Limb (tissue), 2 donors: Measurements from ENCODE around the gene TTC9C.
"Not testable (repeated sequence)": the region's sequence is repeated elsewhere in the genome, so short reads cannot be mapped to it uniquely, and the experiment has no call there.

Experiments
- DNase-seq, 2 donors: peaks; one replicate each; pipeline ENCODE4 v3.0.0-alpha.2; 2016; ENCODE audit errors: extremely low spot score in 2 of 2

Gene TTC9C

DNA sequence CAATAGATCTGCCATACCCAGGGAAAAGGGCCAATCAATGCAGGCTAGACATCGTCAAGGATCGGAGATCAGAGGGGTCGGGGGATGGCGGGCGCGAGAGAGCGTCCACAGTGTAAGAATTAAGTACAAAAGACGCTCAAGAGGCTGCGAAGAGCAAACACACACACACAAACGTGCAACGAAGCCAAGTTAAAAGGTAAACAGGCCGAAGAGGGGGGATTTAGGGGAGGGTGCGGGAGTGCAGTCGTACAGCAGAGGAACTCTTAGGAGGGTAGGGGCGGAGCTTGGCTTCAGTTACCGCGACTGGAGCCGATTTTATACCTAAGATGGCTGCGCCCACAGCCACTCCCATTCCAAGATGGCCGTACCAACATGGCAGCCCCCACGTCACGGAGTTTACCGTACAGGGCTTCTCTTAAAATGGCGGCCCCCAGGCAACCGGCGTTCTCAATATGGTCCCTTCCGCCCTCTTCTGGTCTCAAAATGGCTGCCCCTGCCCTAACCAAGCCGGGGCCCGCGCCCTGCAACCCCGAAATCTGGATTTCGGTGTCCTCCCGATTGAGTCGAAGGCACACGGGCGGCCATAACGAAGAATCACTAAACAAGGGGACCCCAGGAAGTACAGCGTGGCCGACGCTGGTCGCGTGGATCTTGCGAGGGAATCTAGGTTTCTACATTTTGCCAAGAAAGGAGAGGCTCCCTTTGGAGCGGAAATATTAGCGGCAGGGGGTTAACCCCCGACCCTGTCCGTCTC, 18.9 kb upstream of the TTC9C start:
- peak; percentile 96 to 99 for DNase-seq

DNA sequence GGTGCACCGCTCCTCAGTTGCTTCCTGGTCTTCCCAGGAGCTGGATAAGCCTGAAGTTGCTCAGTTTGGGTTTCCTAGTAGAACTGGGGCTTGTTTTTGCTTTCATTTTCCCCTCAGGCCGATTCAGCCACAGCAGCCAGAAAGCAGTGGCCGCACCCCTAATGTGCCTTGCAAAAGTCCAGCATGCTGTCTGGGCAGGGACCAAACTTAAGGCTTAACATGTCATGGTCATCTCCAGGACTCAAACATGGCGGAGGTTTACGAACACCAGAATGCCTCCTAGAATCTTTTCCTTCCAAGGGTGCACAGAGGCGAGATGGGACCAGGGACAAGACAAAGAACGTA, 18.3 kb upstream of the TTC9C start:
- DNase-seq: no peak

- no peak for DNase-seq
These were observed 15.9 kb upstream of the TTC9C start for GRCh38 chr11:62712276-62712812.

DNA sequence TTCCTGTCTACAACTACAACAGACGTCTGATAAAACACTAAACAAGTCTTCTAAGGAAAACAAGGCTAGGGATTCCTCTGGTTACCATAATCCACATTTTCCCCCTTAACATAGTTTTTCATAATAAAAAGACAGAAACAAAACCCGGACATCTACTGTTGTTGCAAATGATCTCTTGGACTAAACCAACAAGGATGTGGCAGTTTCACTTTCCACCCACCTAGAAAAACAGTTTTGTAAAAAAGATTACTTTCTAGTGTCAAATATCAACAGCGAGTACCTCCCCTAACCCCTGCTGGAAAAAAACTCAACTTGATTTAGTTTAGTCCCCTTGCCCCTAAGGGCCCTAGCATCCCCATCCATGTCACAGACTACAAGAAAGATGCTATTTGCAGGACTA, 15.4 kb upstream of the TTC9C start:
- DNase-seq: no peak

GRCh38 chr11:62713343-62713742, 14.9 kb upstream of the TTC9C start:
- DNase-seq: no peak

DNA sequence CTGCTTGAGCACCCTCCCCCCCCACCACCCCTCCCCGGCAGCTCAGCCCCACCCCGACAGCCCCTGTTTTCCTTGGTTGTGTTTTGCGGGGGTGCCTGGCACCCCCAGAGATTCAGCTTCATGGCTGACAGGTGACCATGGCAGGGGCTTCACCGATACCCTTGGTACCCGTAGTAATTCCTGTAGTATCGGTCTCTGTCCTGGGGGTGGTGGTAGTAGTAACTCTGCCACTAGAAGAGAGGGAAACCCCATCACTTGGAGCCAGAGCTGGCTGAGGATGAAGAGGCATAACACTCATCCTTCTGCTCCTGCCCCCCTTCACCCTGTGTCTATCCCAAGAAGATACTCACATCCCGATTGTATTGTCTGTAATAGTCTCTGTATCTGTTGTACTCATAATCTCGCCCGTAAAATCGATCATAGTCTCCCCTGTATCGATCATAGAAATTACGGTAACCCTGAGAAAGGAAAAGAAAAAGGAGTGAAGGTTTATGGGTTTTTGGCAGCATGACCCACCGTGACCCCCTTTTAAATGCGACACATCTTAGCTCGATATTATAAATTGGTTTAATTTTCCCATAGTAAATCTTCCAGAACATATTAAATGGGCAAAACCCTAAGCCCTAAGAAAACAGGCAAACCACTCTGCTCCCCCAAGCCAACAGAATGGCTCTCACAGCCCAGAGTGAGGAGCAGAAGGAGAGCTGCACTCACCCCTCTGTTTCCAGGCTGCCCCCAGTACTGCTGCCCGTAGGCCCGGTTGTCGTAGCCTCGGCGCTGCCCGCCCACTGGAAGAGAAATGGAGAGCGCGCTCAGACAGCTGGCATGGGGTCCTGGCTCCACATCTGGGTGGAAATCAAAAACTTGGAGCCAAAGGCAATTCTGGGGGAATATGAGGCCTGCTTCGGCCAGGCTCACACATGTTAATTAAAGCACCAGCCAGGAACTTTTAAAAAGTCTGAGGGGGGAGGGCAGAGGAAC, 12.8 kb upstream of the TTC9C start:
- DNase-seq: no peak

GRCh38 chr11:62716206-62716605, 12.1 kb upstream of the TTC9C start:
- no peak for DNase-seq

DNA sequence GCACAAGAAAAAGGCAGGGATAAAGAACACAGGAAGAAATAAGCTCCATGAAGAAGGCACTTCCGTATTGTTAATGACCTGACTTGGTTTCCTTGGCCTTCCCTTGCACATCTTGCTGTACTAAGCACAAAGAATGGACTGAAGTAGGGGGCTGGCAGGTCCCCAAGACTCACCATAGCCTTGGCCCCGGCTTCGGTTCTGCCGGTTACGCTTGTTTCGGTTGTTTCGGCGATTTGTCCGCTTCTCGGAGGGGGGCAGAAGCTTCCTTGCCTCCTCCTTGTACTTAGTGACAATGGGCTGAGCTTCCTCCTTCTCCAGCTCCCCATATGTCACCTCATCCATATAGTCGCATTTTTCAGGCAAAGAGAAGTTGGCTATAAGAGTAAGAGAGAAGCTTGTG, 11.5 kb upstream of the TTC9C start:
- DNase-seq: no peak

DNA sequence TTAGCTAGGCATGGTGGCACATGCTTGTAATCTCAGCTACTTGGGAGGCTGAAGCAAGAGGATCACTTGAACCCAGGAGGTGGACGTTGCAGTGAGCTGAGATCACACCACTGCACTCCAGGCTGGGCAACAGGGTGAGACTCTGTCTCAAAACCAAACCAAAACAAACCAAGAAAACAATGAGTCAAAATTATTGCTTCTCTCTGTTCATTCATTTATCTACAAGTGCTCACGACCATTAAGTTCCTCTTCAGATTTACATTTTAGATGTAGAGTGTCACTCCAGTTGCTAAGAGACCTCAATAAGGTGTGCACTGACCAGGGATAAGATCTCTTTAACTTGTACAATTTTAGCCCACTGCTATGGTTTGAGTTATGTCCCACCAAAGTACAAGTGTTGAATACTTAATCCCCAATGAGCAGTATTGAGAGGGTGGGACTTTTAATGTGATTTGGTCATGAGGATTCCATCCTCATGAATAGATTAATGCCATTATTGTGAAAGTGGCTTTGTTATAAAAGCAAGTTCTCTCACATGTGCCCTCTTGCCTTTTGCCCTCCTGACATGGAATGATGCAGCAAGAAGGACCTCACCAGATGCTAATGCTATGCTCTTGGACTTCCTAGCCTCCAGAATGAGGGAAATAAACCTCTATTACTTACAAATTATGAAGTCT, 8.8 kb upstream of the TTC9C start:
- DNase-seq: no peak

- DNase-seq: no peak
These were observed 6.3 kb upstream of the TTC9C start for GRCh38 chr11:62721994-62722393.

DNA sequence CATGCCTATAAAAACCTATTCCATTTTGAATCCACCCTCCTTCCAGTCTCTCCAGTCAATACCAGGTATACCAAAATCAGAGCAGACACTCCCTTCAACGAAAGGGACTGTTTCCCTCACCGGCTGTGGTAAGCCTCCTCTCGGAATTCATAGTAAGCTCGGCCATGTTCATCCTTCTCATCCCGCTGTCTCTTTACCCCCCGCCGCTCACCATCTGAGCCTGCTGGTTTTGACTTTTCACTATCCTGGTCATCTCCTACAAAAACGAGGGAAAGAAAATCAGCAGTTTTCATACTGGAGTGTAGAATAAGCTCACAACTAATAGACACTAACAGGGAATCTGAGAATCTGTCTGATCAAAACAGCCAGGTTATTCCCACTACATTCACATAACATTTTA, 4.1 kb upstream of the TTC9C start:
- DNase-seq: no peak

GRCh38 chr11:62725646-62726045, 2.6 kb upstream of the TTC9C start:
- no peak for DNase-seq

DNA sequence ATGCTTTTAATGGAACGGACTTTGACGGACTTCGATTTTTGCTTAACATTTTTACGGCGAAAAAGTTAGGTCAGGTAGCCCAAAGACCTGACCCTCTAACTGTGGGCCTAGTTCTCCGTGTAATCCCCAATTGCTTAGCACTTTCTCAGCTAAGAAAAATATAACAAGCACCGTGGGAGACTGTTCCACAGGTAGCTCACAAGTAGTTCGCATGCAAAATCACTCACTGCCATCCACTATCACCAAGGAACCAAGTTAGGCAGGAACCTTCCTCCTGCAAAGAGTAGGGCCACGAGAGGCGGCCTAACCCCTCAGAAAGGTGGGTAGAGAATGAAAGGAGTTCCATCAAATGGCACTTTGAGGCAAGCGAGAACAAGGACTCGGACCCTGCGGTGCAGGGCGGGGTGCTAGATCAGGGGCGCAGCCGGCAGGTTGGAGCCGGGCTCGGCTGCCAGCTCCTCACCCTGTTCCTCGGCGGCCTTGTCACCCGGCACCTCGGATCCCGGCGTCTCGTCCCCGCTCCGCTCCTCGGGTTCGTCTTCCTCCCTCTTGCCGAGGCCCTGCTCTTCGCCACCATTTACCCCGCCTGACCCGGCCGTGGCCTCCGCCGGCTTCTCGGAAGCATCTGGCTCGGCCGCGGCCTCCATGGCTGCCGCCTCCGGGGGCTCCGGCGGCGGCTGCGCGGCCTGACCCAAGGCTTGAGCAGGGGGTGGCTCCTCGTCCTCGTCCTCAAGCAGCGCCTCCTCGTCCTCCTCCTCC, 2.0 kb upstream of the TTC9C start:
- no peak for DNase-seq

DNA sequence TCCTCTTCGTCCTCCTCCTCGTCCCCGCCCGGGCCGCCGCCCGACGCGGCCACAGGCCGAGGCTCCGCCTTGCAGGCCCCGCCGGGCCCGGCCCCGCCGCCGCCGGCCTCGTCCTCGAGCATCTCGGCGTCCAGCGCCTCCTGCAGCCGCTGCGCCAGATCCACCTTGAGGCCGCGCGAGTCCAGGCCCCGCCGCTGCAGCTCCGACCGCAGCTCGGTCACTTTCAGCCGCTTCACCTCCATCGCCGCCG, 1.4 kb upstream of the TTC9C start:
- DNase-seq: no peak

DNA sequence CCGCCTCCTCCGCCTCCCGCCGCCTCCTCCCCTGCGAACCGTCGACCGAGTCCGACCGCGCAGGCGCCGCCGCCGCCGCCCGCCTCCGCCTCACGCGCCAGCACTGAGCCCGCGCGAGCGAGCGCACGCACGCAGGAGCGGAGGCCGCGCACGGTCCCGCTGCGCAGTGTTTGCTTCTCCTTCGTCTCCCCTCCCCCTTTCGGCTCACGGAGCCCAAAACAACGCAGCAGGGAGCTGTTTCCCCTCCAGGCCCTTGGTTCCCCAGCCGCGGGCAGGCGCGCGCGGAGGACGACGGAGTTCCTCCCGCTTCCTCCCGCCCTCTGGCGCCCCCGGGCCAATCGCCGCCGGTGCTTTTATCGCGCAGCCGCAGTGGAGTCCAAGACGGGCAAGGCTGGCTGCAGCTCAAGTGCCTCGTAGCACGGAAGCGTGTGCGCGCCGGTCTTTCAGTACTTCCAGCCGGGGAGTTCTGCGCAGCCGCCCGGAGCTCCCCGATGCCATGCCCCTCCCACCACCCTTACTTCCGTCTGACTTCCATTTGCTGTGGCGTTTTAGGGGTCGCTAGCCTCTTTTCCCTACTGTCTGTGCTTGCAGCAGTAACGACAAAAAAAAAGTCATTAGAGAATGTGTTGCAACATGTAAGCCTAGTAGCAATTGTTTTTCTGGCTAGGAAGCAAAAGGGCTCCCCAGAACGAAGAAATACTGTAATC, 968 bp upstream of the TTC9C start, which contains the start of gene HNRNPUL2:
HNRNPUL2 (minus strand) TSS at position 293 of the 707 bp plus-strand sequence. CDS start 301 bp downstream, outside the sequence.
- peak; percentile 99 for DNase-seq

DNA sequence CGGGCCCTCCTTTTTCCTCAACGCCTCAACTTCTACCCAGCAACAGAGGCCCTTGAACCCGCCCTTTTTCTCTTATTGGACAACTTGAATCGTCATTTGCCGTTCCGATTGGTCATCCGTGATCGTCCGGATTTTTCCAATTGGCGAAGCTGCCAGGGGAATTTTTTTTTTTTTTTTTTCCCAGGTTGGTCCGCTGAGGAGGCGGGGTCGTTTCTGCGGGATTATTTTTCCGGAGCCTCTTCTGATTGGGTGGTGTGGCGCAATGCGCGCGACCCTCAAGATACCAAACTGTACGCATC, 465 bp upstream of the TTC9C start:
- peak; percentile 90 to 98 for DNase-seq

GRCh38 chr11:62730076-62730475, 1.8 kb downstream of the TTC9C start:
- not testable (repeated sequence) for DNase-seq

DNA sequence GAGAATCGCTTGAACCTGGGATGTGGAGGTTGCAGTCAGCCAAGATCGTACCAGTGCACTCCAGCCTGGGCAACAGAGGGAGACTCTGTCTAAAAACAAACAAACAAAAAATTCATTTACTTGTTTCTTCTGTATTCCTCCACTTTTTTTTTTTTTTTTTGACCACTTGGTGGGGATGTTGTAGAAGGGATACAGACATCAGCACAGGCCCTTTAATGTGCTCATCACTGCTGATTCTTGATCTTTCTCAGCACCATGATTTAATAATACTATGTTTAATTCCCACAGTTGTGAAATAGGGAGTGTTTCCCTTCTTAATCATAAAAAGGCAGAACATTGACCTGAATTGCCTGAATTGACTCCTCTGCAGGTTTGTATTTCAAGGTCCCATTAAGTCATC, 4.5 kb downstream of the TTC9C start:
- no peak for DNase-seq

GRCh38 chr11:62737196-62737595, 8.9 kb downstream of the TTC9C start:
- no peak for DNase-seq

- DNase-seq: no peak
These were observed 19.3 kb downstream of the TTC9C start for GRCh38 chr11:62747475-62748160.
